ENCODE data around the gene CDK1.

CDK1 gene

DNA sequence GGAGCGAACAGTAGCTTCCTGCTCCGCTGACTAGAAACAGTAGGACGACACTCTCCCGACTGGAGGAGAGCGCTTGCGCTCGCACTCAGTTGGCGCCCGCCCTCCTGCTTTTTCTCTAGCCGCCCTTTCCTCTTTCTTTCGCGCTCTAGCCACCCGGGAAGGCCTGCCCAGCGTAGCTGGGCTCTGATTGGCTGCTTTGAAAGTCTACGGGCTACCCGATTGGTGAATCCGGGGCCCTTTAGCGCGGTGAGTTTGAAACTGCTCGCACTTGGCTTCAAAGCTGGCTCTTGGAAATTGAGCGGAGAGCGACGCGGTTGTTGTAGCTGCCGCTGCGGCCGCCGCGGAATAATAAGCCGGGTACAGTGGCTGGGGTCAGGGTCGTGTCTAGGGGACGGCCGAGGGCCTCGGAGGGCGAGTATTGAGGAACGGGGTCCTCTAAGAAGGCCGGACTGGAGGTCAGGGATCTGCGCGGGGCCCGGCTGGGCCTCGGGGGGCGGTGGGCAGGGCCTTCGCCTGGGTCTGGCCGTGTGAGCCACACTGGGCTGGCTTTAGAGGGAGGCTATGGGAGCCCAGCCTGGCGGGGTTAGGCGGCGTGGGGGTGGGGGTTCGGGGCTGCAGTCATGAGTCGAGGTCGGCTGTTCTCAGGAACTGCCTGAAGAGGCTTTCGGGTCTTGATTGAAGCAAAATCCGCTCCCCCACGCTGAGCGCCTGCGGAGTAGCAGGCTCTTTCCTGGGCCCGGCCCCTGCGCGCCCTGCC lies at the start of gene CDK1:
Gene CDK1, plus strand, starts transcription at position 265 of the 757 bp plus-strand sequence. CDS start 1,688 bp downstream, outside the sequence.
- peak; percentile 85 to 86 for DNase-seq

DNA sequence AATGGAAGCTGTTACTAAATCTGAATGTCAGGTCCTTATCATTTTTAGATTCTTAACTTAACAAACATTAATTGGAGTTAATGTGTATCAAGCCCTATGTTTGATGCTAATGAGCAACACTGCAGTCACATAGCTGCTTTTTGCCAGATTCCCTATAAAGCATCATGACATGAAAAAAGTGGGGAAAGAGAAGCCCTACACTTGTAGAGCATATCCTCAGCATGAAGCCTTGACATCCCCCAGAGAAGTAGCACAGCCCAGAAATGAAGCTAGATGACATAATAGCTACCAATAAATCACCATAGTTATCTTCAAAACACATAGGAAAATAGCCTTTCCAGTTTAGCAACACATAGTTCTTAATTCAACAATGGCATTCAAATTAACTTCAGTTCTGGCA lies 49.2 kb upstream of the CDK1 start:
- DNase-seq = no peak

DNA sequence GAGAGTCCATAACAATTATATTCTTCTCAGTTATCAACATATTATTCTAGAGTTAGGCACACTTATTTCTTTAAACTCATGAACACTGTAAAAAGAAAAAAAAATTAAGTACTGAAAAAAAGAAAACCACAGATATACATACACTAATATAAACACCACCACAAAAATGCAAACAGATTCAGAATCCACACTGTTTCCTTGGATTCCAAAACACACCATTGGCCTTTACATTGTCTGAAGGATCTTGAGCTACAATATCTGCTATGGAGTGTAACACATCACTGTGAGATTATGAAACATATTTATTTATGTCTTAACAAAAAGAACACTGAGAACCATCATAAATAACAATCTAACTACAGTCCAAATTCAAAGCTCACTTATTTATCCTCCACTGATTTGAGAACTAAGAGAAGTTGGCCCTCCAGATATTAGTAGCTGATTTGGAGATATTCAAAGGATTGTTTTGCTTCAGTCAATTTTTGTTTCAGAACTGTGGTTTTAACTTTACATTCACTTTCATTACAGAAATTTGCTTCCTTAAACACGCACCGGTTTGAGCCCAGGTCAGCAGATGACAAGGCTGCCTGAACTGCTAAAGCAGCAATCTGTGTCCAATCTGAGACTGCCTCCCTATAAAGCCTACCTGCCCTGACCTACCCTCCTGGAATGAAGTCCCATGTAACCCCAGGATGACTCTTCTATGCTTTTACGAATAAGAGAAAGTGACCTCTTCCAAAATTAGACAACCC lies 47.0 kb upstream of the CDK1 start:
- DNase-seq = no peak

DNA sequence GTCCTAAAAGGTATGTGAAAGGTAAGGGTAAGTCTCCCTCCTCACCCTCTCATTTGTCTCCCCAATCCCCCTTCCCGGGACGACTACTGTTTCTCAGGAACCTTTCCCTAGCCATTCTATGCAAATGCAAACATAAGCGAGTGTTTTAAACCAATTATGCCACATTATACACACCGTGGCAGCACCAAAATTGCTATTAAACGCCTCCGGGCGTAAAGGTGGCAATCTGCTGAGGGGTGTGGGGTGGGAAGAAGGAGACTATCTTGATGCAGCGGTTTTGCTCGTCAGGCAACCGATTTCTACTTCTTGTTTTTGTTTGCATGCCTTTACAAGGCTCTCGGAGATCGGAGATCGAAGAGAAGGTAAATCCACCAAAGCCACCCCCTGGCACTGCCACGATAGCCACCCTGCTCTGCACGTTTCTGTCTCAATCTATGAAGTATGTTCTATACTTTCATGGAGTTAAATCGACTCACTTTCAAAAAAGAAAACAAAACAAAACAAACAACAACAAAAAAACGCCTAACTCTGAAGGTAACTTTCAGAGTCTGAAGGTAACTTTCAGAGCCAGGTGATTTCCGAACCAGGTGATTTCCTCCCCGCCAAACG lies 46.0 kb upstream of the CDK1 start:
- DNase-seq = no peak

DNA sequence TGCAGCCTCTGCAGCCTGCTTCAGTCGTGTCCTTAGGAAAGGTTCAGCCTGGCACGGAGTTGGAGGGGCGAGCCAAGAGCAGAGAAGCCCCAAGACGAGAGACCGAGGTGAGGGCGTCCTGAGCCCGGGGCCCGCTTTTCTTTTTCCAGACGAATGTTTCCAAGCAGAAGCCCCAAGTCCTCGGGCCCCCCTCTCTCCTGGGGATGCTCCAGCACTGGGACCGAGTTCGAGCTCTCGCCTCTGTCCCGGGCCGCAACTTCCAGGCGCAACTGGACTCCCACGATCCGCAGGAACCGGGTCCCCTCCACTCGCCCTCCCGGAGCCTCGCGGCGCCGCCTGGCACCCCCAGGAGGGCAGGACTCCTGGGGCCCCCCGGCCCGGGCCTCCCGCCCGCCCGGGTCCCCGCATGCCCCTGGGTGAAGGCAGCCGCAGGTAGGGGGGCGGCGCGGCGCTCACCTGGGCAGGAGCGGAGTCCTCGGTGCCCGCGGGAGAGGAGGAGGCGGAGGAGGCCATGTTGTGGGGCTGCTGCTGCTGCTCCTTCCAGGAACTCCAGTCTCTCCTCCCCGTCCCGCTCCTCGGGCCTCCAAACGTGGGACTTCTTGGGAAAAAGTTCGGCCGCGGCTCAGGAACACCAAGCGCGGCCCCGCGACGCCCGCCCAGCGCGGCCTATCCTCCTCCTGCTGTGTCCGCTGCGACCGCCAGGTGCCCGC lies 45.3 kb upstream of the CDK1 start:
- DNase-seq = peak in 1 of 2 experiments; percentile 2

DNA sequence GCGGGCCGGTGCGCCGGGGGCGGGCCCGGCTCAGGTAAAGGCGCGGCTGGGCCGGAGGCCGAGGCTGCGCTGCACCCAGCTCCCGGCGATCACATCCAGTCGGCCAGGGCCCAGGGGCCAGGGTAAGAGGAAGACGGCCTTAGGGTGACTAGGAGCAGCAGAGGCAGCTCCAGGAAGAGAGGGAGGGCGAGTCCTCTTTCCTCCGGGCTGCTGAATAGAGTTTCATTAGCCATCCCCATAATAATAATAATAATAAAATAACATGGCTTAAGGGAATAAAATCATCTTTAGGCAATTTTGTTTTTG lies 44.8 kb upstream of the CDK1 start:
- no peak for DNase-seq

DNA sequence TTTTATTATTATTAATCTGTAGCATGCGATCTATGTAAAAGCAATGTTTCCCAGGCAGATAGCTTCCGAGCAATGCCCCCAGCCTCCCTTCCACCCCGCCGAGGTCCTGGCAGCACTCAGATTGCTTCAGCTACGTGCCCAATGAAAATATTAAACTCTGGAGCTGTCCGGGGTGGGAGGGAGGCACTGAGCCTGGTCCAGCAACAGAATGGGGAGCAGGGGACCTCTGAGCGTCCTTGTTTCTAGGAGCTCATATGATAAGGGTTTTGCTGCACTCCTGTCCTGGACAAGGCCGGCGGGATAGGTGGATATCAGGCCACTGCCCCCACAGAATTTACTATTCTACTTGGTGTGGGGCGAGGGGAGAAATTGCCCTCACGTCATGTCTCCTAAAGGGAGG lies 44.5 kb upstream of the CDK1 start:
- DNase-seq = no peak

DNA sequence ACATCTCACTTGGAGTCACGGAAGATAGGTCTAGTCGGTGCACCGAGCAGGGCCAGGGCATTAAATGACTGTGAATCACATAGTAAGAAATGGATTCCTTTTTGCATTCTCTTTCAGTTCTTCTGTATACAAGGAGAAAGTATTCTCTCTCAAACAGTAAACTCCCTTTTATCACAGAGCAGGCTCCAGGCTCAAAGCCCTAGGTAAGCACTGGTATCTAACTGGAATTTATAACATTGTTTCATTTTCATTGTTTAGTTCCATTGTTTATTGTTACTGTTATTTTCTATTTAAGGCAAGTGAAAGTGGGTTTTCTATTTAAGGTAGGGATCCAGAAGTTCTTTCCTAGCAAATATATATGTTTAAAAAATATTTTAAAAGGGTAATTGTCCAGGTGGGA lies 44.1 kb upstream of the CDK1 start:
- no peak for DNase-seq

DNA sequence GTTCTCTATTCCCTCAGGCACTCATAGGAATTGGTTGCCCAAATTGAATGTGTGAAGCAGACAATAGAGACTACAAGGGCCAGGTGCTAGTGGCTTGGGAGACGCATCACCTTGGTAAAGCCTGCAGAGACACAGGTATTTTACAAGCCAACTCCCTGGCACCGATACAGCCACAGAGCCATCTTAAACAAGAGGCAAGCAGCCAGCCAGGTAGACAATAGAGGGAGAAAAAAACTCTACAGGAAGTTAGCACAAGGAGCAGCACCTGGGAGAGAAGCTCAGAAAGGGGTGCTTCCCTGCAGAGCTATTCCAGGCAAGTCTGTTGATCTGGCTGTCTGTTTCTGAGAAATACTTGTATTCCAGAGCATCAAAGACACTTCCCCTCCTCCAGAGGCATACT lies 43.0 kb upstream of the CDK1 start:
- DNase-seq = no peak

DNA sequence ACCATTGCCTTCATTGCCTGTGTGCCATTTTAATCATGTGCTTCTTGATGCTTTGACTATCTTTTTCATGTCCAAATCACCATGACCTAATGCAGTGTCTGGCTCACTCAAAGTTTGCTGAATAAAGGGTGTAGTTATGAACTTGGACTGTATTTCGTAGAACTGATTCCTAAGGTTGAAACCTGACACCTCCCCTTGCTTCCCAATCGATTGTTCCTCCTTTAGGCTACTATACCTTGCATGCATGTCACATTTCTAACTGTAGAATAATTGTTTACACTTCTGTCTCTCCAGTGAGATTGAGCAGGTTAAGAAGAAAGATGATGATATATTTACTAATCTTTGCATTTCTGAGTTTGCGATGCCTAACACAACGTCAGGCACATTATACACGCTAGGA lies 41.0 kb upstream of the CDK1 start:
- no peak for DNase-seq

DNA sequence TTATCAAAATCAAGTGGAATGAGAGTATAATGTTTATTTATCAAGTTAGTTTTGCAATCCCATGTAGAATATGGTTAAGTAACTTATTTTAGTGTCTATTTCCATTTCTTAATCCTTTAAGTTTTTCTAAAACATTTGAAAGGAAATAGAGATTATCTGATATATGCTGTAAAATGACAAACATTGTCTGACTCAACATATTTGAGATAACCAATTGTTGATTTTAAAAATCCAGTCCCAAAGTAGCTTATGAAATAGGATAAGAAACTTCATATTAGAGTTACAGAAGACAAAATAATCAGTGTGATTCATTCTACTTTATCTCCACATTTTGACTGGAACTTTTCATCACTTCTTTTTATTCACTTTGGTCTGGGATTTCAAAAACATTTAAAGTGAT lies 38.7 kb upstream of the CDK1 start:
- DNase-seq = no peak

DNA sequence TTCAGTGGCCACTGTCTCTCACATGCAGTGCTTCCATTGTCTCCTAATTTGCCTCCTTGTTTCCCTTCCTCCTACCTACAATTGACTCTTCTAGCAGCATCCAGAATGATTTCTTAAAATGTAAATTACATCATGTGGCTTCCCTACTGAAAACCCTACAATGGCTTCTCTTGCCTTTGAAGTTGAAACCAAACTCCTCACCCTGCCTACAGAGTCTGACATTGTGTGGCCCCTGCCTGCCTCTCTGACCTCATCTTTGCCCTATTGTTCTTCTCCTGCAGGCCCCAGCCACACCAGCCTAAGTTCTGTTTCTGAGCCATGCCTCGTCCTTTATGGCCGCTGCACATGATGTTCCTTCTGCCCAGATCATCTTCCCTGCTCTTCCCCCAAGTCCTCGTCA lies 35.8 kb upstream of the CDK1 start:
- DNase-seq = no peak

DNA sequence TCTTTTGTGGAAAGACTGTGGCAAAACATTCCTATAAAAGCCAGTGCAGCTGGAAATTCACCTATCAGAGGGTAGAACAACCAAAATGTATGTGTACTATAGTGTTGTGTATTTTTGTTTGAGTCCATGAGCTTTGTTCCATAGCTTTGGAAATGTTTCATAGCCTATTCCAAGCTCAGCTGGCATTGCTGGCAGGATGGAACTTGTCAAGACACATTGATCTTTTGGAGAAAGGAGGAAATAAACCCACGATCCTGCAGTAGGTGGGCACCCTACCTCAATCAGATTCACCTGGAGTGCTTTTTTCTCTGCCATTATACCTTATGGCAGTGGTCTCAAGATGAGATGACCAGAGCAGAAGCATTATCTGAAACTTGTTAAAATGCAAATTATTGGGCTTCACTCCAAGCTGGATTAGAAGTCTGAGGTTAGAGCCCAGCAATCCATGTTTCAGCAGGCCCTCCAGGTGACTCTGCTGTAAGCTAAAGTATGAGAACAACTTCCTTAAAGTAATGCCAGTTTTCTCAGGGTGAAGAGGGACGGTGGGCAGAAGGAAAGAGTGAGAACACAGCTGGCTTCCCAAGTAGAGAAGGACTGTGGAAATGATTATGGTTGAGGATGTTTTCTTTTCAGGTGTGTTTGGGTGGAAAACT lies 30.3 kb upstream of the CDK1 start:
- no peak for DNase-seq

DNA sequence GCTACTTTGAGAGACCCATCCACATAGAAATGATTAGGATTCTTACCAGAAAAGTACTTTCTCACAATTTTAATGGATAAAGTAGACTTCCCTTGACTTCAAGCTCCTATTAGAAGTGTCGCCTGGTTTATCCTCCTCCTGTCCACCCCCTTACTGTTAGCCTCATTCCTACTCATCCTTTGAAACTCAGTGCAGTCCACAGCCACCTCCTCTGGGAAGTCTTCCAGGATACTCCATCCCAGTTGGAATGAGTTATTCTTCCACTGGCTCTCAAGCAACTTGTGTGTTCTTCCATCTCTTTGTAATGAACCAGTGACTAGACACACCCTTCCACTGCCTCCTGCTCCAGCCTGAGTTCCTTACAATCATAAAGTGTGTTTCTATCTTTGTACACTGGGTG lies 25.1 kb upstream of the CDK1 start:
- no peak for DNase-seq

DNA sequence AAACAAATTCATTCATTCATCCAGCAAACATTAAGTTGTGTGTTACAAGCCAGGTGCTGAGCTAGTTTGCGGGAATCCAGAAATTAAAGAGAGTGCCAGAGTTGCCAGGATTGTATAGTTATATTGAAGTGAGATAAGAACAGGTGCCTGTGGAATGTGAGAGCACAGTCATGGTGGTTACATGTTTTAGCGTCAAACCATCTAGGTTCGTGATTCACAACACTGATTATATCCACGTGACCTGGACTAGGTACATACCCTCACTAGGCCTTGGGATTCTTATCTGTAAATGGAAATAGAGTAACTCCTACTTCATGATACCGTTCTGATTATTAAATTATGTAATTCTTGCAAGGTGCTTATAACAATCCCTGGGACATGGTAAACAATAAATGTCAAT lies 24.5 kb upstream of the CDK1 start:
- no peak for DNase-seq

DNA sequence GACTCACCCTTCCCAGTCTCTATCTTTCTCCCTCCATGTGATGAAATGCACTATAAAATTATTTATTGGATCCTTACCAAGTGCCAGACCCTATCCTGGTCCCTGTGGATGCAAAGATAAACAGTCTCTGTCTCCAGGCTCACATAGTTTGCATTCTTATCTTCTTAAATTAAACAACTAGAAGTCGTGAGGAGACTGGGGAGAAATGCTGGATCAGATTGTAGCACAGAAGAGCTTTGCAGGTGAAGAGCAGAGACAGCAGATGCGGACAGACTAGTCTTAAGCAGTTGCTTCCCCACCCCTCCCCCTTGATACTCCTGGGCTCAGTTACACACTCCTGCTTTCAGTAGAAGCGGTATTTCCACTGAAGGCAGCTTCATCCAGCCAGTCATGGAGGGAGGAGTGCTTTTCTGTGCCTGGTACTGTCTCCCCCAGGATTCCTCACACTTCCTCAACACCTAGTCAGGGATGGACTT lies 20.8 kb upstream of the CDK1 start:
- no peak for DNase-seq

DNA sequence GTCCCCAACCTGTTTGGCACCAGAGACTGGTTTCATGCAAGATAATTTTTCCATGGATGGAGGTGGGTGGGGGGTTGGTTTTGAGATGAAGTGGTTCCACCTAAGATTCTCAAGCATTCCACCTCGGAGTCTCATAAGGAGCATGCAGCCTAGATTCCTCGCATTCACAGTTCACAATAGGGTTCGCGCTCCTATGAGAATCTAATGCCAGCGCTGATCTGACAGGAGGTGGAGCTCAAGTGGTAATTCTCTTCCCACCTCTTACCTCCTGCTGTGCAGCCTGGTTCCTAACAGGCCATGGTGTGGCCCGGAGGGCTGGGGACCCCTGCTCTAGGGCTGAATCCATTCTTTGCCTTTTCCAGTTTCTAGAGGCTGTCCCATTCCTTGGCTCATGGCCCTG lies 19.1 kb upstream of the CDK1 start:
- no peak for DNase-seq

DNA sequence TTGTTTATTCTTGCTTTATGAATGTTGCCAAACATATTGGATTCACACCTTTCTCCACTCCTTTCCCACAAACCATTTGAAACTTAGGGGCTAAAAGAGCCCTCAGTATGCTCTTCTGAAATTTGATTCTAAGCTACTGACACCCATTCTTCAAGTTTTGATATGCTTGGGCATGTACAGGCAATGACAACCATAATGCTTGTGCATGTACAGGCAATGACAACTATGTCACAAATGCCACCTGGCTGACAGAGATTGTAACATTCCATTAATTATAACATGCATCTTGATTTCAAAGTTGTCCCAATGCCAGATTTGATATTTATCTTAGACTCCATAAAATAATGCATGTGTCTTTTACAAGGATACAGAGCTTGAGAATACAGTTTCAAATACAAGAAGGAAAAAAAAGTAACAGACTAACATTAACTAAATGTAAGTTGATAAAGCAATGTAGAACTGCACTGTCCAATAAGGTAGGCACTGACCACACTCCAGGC lies 17.5 kb upstream of the CDK1 start:
- DNase-seq = no peak

DNA sequence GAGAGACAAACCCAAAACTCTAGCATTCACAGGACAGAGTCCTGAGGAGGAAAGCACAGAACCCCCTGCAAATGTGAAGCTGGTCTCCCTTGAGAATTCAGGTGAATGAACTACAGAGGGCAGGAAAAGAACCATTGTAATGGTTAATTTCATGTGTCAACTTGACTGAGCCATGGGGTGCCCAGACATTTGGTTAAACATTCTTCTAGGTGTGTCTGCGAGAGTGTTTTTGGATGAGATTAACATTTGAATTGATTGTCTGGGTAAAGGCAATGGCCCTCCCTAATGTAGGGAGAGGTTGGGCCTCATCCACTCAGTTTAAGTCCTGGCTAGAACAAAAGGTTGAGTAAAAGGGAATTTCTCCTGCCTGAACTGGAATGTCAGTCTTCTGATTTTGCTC lies 15.7 kb upstream of the CDK1 start:
- DNase-seq = no peak

DNA sequence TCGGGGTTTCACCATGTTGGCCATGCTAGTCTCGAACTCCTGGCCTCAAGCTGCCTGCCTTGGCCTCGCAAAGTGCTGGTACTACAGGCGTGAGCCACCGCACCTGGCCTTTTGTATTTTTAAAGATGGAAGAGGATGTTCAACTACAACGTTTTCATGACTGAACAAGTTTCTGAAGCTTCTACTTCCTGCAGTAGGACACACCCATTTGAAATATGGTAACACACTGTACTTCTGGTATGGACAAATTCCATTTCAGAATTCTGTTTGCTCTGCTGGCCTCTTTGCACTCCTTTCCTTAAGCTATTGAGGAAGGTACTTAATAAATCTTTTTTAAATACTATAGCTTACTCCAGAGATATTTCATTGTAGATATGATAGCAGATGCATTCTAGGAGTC lies 10.9 kb upstream of the CDK1 start:
- DNase-seq = no peak

DNA sequence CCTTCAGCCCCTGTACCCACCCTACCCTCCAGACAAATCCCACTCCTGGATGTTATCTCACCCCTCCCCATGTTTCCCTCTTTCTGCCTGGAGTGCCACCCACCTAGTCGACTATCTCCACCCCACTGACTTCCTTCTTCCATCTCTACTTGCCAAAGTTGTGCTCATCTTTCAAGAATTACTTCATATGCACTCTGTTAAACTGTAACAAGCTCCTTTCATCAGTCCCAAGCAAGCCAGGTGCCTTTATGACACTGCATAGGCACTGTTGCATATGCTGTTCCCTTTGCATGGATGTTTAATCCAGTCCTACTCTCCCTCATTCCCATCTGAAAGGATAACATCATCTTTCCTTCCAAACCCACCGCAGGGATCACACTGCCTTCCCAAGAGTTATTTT lies 8.9 kb upstream of the CDK1 start:
- DNase-seq = no peak

DNA sequence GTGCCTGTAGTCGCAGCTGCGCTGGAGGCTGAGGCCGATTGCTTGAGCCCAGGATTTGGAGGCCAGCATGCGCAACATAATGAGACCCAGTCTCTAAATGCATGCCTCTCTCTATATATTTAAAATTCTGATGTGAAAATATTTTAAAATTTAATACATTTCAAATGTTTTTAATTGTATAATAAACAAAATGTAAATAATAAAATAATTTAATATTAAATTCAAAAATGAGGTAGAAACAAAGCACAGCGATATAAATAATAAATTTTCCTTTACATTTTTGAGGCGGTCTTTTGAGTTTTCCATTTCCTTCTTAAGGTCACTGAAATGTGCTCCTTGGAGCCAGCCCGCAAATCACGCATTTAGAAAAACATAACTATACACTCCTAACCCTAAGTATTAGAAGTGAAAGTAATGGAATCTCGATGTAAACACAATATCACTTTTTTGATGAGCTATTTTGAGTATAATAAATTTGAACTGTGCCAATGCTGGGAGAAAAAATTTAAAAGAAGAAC lies 523 bp upstream of the CDK1 start:
- DNase-seq = no peak

Data from NCI-H187 (cell line).